ENCODE measurements around the gene ARX.

Gene ARX

DNA sequence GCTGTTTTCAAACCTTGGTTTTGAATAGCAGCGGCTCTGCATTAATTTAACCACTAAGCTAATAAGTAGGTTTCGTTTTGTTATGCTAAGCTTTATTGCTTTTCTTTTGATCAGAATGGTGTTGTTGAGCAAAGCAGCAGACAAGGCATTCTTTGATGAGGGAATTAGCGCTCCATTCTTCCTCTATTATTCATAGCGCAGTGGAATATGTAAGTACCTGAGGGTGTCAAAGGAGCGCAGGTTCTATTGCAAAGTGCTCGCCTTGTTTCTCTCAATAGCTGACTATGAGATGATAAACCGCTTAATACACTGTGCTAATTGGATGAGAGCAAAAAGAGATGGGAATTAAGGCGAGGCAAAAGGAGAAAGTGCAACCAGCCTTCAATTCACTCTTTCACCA is 16.3 kb downstream of the ARX start:
- H3K9me3 ChIP-seq (ENCODE audit: control insufficient read depth, low read length) = no peaks in the 10 kb centered on the region
- H3K4me3 ChIP-seq (ENCODE audit: extremely low read depth, insufficient read depth, low read length, poor library complexity, severe bottlenecking) = no peak overlapping the region
- H3K27ac ChIP-seq (ENCODE audit: low read depth, low read length, severe bottlenecking) = no peak overlapping the region
- no peaks in the 10 kb centered on the region for H3K4me1 ChIP-seq (ENCODE audit: control insufficient read depth, insufficient read depth, low read length, poor library complexity, severe bottlenecking)
- H3K36me3 ChIP-seq (ENCODE audit: control insufficient read depth, insufficient read depth, low read length) = no peaks in the 10 kb centered on the region
- WGBS, 2 experiments (ENCODE audit: insufficient coverage in 2 of 2) = no CpG with 5 or more reads among the region's 8 CpGs

DNA sequence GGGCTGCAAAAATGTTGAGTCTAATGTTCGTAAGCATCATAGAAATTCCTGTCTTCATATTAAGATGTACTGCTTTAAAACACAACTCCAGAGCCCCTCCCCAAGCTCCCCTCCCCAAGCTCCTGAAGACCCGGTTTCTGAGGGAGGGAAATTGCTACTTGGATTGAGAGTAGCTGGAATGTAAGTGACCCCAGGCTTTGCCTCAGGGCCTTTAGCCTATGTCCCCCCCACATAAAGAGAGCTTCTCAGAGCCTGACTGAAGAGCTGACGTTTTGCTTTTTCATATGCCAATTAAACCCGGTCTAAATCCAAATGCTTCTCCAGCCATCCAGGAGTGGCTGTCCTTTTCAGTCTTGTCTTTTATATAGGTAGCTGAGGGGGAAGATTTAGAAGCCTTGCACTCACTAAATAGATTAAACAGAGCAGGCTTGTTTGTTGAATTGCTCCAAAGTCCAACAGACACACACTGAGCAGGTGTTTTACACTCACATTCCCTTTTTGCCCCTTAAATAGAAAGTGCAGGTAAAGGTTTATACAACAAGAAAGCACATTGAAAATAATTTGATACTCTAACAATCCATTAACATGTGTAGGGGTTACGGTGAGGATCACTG is 19.6 kb downstream of the ARX start:
- Histone ChIP-seq H3K4me3 (ENCODE audit: extremely low read depth, insufficient read depth, low read length, poor library complexity, severe bottlenecking) (no peak overlapping the region), H3K4me1 (ENCODE audit: control insufficient read depth, insufficient read depth, low read length, poor library complexity, severe bottlenecking) (no peaks in the 10 kb centered on the region), H3K9me3 (ENCODE audit: control insufficient read depth, low read length) (no peaks in the 10 kb centered on the region), H3K27ac (ENCODE audit: low read depth, low read length, severe bottlenecking) (no peak overlapping the region), H3K36me3 (ENCODE audit: control insufficient read depth, insufficient read depth, low read length) (no peaks in the 10 kb centered on the region)
- no CpG with 5 or more reads among the region's 5 CpGs for WGBS, 2 experiments (ENCODE audit: insufficient coverage in 2 of 2)

DNA sequence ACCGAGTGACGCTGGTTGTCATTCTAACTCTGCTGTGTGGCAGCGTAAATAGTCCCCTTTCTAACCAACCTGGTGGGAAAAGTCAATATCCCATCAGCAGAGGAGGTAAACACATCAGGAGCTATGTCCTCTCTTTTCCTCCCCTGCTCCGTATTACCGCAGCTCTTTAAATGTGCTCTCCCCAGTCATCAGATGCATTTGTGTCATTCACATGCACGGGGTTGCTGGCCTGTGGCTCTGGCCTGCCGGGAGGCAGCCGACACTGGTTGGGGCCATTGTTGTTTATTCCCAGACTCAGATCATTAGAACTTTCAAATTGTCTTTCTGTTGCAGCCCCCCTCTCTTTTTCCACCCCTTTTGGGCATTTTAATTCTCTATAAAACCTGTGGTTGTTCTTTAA is 21.9 kb downstream of the ARX start:
- 44 to 80% methylated on average over 1 to 4 of the region's 8 CpGs for WGBS, 2 experiments (ENCODE audit: insufficient coverage in 2 of 2)
- Histone ChIP-seq H3K4me3 (ENCODE audit: extremely low read depth, insufficient read depth, low read length, poor library complexity, severe bottlenecking) (no peak overlapping the region), H3K9me3 (ENCODE audit: control insufficient read depth, low read length) (no peaks in the 10 kb centered on the region), H3K4me1 (ENCODE audit: control insufficient read depth, insufficient read depth, low read length, poor library complexity, severe bottlenecking) (no peaks in the 10 kb centered on the region), H3K27ac (ENCODE audit: low read depth, low read length, severe bottlenecking) (no peak overlapping the region), H3K36me3 (ENCODE audit: control insufficient read depth, insufficient read depth, low read length) (no peaks in the 10 kb centered on the region)

DNA sequence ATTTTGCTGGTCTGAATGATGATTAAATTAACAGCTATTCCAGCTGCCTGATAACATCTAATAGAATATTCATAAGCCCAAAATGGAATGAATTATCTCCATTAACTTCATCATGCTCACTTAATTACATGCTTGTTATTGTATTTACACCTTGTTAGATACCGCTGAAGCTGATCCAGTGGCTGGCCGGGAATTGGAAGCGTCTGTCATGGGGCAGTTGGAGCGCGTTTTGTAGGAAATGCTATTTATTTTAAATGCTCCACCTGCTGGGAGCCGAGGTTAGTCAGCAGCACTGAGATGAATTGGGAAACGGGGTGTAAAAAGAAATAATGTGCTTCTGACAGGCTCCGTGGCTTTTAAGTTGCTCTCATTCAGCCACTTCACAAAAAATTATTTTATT is 25.2 kb downstream of the ARX start:
- Histone ChIP-seq H3K27ac (ENCODE audit: low read depth, low read length, severe bottlenecking) (no peak overlapping the region), H3K4me3 (ENCODE audit: extremely low read depth, insufficient read depth, low read length, poor library complexity, severe bottlenecking) (no peak overlapping the region), H3K36me3 (ENCODE audit: control insufficient read depth, insufficient read depth, low read length) (no peaks in the 10 kb centered on the region), H3K4me1 (ENCODE audit: control insufficient read depth, insufficient read depth, low read length, poor library complexity, severe bottlenecking) (no peaks in the 10 kb centered on the region), H3K9me3 (ENCODE audit: control insufficient read depth, low read length) (no peaks in the 10 kb centered on the region)
- WGBS, 2 experiments (ENCODE audit: insufficient coverage in 2 of 2) = 50 to 70% methylated on average over 4 of the region's 8 CpGs

DNA sequence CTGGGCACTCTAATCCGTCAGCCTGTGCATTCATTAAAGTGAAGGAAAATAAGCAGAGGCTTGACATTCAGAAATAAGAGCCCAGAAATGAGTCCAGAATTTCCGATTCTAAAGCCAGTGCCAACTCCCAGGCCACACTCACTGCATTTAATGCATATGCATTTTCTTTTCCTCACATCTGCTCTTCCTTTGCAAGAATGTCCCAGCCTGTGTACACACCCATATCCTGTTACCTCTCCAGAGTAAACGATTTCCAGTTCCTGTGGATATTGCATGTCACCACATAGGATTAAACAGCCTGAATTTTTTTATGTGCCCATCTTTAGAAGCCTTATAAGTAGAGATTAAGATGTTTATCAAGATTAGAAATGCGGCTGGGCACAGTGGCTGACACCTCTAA is 27.5 kb downstream of the ARX start:
- Histone ChIP-seq H3K27ac (ENCODE audit: low read depth, low read length, severe bottlenecking) (no peak overlapping the region), H3K4me1 (ENCODE audit: control insufficient read depth, insufficient read depth, low read length, poor library complexity, severe bottlenecking) (no peaks in the 10 kb centered on the region), H3K4me3 (ENCODE audit: extremely low read depth, insufficient read depth, low read length, poor library complexity, severe bottlenecking) (no peak overlapping the region), H3K9me3 (ENCODE audit: control insufficient read depth, low read length) (no peaks in the 10 kb centered on the region), H3K36me3 (ENCODE audit: control insufficient read depth, insufficient read depth, low read length) (no peaks in the 10 kb centered on the region)
- WGBS, 2 experiments (ENCODE audit: insufficient coverage in 2 of 2) = 100% methylated on average over 2 to 3 of the region's 4 CpGs

DNA sequence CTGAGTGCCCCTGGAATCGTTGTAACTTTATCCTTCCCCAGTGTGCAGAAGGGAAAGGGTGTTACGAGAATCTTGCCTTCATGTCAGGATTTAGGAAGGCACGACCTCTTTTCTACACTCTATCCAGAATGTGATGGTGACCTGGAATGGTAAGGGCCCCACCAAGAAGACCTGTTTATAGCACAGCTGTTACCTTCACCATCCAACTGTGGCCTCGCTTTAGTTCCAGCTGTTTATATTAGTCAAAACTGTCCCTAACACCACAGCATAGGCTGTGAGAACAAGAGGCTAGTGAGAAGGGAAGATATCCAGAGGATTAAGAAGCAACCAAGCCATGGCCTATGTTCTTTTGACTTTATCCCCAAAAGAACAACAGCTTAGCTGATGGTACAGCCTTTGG is 28.0 kb downstream of the ARX start:
- Histone ChIP-seq H3K36me3 (ENCODE audit: control insufficient read depth, insufficient read depth, low read length) (no peaks in the 10 kb centered on the region), H3K4me3 (ENCODE audit: extremely low read depth, insufficient read depth, low read length, poor library complexity, severe bottlenecking) (no peak overlapping the region), H3K27ac (ENCODE audit: low read depth, low read length, severe bottlenecking) (no peak overlapping the region), H3K4me1 (ENCODE audit: control insufficient read depth, insufficient read depth, low read length, poor library complexity, severe bottlenecking) (no peaks in the 10 kb centered on the region), H3K9me3 (ENCODE audit: control insufficient read depth, low read length) (no peaks in the 10 kb centered on the region)
- WGBS, 2 experiments (ENCODE audit: insufficient coverage in 2 of 2) = no CpG with 5 or more reads among the region's 4 CpGs

DNA sequence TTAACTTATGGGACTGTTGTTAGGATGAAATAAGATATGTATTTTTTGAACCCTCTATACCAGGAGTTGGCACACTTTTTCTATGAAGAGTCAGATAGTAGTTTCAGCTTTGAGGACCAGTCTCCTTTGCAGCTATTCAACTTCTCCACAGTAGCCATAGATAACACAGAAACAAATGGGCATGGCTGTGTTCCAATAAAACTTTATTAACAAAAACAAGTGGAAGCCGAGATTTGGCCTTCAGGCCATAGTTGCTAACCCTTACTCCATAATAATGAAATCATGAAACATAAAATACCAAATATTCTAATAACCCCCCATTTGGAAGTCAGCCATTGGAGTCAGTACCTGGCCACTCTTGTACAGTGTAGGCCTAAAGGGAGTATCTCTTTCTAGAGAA is 30.6 kb downstream of the ARX start:
- H3K27ac ChIP-seq (ENCODE audit: low read depth, low read length, severe bottlenecking) = no peak overlapping the region
- H3K9me3 ChIP-seq (ENCODE audit: control insufficient read depth, low read length) = no peaks in the 10 kb centered on the region
- no peaks in the 10 kb centered on the region for H3K36me3 ChIP-seq (ENCODE audit: control insufficient read depth, insufficient read depth, low read length)
- no peaks in the 10 kb centered on the region for H3K4me1 ChIP-seq (ENCODE audit: control insufficient read depth, insufficient read depth, low read length, poor library complexity, severe bottlenecking)
- no peak overlapping the region for H3K4me3 ChIP-seq (ENCODE audit: extremely low read depth, insufficient read depth, low read length, poor library complexity, severe bottlenecking)
- WGBS, 2 experiments (ENCODE audit: insufficient coverage in 2 of 2) = no CpG with 5 or more reads among the region's 1 CpG

DNA sequence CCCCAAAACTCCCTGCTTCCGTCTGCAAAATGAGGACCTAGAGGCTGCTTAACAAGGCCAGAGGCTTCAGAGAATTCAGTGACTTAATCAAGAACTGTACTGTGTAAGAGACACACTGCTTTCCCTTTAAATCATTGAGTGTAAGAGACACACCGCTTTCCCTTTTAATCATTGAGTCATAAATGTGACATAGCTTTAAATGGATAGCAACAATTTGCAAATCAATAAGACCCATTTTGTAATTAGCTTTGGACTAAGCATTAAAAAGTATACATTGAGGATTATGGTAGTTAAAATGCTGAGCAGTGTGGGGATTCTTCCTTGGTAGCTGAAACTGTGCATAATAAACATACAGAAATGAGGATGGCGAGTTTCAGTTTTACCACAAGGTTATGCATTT is 31.8 kb downstream of the ARX start:
- Histone ChIP-seq H3K36me3 (ENCODE audit: control insufficient read depth, insufficient read depth, low read length) (no peaks in the 10 kb centered on the region), H3K9me3 (ENCODE audit: control insufficient read depth, low read length) (no peaks in the 10 kb centered on the region), H3K4me3 (ENCODE audit: extremely low read depth, insufficient read depth, low read length, poor library complexity, severe bottlenecking) (no peak overlapping the region), H3K27ac (ENCODE audit: low read depth, low read length, severe bottlenecking) (no peak overlapping the region), H3K4me1 (ENCODE audit: control insufficient read depth, insufficient read depth, low read length, poor library complexity, severe bottlenecking) (no peaks in the 10 kb centered on the region)
- WGBS, 2 experiments (ENCODE audit: insufficient coverage in 2 of 2) = no CpG with 5 or more reads among the region's 3 CpGs

DNA sequence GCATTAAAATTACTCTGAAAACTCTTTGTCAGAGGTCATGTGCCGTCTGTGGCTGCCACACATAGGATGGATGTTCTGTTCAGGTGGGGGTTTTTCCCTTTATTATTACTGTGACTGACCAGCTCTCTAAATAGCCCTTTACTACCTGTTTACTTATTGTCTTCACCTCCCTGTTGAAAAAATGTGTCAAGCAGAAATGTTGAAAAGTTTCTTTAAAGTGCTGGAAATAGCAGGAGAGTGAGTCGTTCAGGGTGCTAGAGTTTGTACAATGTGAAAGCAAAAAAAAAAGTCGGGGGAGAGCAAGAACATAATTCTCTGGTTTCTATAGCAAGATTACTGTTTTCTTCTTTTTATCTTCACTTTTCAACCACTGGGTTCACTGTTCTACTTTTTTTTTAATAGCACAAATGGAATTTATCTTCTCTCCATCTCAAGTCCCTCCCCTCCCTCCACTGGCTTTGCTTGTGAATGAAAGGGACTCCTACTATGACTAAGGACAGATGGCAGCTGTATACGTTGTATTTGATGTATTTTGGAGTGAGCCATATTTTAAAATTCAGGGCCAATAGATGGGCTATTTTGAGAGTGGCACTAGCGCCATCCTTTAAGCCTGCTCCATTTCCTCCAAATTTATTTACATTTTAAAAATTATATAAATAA is 33.3 kb downstream of the ARX start:
- Histone ChIP-seq H3K9me3 (ENCODE audit: control insufficient read depth, low read length) (no peaks in the 10 kb centered on the region), H3K27ac (ENCODE audit: low read depth, low read length, severe bottlenecking) (no peak overlapping the region), H3K4me3 (ENCODE audit: extremely low read depth, insufficient read depth, low read length, poor library complexity, severe bottlenecking) (no peak overlapping the region), H3K36me3 (ENCODE audit: control insufficient read depth, insufficient read depth, low read length) (no peaks in the 10 kb centered on the region), H3K4me1 (ENCODE audit: control insufficient read depth, insufficient read depth, low read length, poor library complexity, severe bottlenecking) (no peaks in the 10 kb centered on the region)
- WGBS, 2 experiments (ENCODE audit: insufficient coverage in 2 of 2) = 83 to 100% methylated on average over 1 of the region's 5 CpGs

DNA sequence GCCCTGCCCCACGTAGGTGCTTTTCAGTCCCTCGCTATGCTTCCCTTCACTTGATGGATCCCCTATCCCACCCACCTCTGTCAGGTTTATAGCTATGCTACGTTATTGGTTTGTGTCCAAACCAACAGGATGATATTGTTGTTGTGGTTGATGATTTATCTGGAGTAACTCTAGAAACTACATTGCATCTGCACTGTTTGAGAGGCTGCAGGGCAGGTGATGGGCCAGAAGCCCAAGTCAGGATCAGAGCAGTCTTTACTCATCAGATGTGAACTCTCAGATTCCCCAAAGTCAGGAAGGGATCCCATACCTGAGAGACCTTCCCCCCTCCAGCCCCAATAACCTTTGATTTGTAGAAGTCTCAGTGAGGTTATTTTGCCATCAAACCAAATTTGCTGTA is 34.7 kb downstream of the ARX start:
- no peaks in the 10 kb centered on the region for H3K36me3 ChIP-seq (ENCODE audit: control insufficient read depth, insufficient read depth, low read length)
- no peaks in the 10 kb centered on the region for H3K9me3 ChIP-seq (ENCODE audit: control insufficient read depth, low read length)
- WGBS, 2 experiments (ENCODE audit: insufficient coverage in 2 of 2) = 100% methylated on average over 1 of the region's 3 CpGs; no CpG with 5 or more reads in 1 of the 2 experiments
- H3K4me3 ChIP-seq (ENCODE audit: extremely low read depth, insufficient read depth, low read length, poor library complexity, severe bottlenecking) = no peak overlapping the region
- no peaks in the 10 kb centered on the region for H3K4me1 ChIP-seq (ENCODE audit: control insufficient read depth, insufficient read depth, low read length, poor library complexity, severe bottlenecking)
- no peak overlapping the region for H3K27ac ChIP-seq (ENCODE audit: low read depth, low read length, severe bottlenecking)

DNA sequence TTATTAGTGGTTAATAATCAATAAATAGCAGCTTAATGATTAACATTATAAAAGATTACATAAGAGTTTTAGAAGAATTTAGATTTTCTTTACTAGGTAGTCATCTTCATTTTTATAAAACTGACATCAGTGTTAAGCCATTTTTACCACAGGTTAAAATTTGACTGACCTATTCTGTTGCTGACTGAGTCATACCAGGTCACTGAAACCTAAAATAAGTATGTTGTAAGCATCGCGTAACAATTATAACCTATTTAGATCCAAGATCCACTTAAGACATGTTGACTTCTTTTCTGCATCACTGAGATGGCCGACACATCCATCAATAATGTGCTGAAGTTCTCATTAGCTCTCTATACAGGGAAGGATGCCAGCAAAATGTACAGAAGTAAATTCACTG is 36.7 kb downstream of the ARX start:
- no CpG with 5 or more reads among the region's 3 CpGs for WGBS, 2 experiments (ENCODE audit: insufficient coverage in 2 of 2)
- Histone ChIP-seq H3K36me3 (ENCODE audit: control insufficient read depth, insufficient read depth, low read length) (no peaks in the 10 kb centered on the region), H3K4me3 (ENCODE audit: extremely low read depth, insufficient read depth, low read length, poor library complexity, severe bottlenecking) (no peak overlapping the region), H3K27ac (ENCODE audit: low read depth, low read length, severe bottlenecking) (no peak overlapping the region), H3K9me3 (ENCODE audit: control insufficient read depth, low read length) (no peaks in the 10 kb centered on the region), H3K4me1 (ENCODE audit: control insufficient read depth, insufficient read depth, low read length, poor library complexity, severe bottlenecking) (no peaks in the 10 kb centered on the region)

Data from mesodermal cell (in vitro differentiated cells).